Immature natural killer cell (primary cell): Measurements from ENCODE around the gene ALK. TPM values are rescaled to one million over a fixed set of nuclear protein-coding genes. Genes with fewer than 3 reads are reported as not detected.
"Not testable (repeated sequence)": the region's sequence is repeated elsewhere in the genome, so short reads cannot be mapped to it uniquely, and the experiment has no call there.

ENCODE experiments used
- DNase-seq, 3 donors: peaks; one replicate each; pipeline ENCODE4 v3.0.0; 2022; ENCODE audit warnings: mixed read lengths in 1 of 3
- H3K27ac Mint-ChIP-seq, 6 donors: one replicate each; pipeline ENCODE4 v1.8.0; 2020; ENCODE audit warnings: mixed read lengths in 6 of 6, mild to moderate bottlenecking in 5 of 6, inconsistent platforms in 4 of 6, moderate library complexity in 3 of 6
- H3K27me3 Mint-ChIP-seq, 3 donors: one replicate each; pipeline ENCODE4 v1.8.0; 2020 to 2021; ENCODE audit warnings: low read depth in 3 of 3, mild to moderate bottlenecking in 3 of 3, mixed read lengths in 3 of 3, moderate library complexity in 3 of 3, inconsistent platforms in 1 of 3
- H3K36me3 Mint-ChIP-seq, 3 donors: one replicate each; pipeline ENCODE4 v1.8.0; 2020; ENCODE audit warnings: mixed read lengths in 3 of 3, inconsistent platforms in 2 of 3, mild to moderate bottlenecking in 2 of 3
- H3K4me1 Mint-ChIP-seq, 2 donors: one replicate each; pipeline ENCODE4 v1.8.0; 2020; ENCODE audit warnings: inconsistent platforms in 2 of 2, mild to moderate bottlenecking in 2 of 2, mixed read lengths in 2 of 2, moderate library complexity in 1 of 2
- H3K4me3 Mint-ChIP-seq, 5 donors: one replicate each; pipeline ENCODE4 v1.8.0; 2020; ENCODE audit warnings: mild to moderate bottlenecking in 5 of 5, mixed read lengths in 5 of 5, inconsistent platforms in 3 of 5, moderate library complexity in 3 of 5
- H3K9me3 Mint-ChIP-seq, 6 donors: one replicate each; pipeline ENCODE4 v1.8.0; 2020; ENCODE audit warnings: mild to moderate bottlenecking in 6 of 6, mixed read lengths in 6 of 6, inconsistent platforms in 4 of 6, moderate library complexity in 3 of 6
- polyA plus RNA-seq, 3 donors: library from polyadenylated mRNA; unstranded; fragments of 300-500 nt; fragmentation: Illumina TruSeq; gene quantifications; one replicate each; pipeline ENCODE4 v1.2.3, GENCODE V29; 2021

The ALK gene
- polyA plus RNA-seq, 3 donors from 2014 or later: not detected

DNA sequence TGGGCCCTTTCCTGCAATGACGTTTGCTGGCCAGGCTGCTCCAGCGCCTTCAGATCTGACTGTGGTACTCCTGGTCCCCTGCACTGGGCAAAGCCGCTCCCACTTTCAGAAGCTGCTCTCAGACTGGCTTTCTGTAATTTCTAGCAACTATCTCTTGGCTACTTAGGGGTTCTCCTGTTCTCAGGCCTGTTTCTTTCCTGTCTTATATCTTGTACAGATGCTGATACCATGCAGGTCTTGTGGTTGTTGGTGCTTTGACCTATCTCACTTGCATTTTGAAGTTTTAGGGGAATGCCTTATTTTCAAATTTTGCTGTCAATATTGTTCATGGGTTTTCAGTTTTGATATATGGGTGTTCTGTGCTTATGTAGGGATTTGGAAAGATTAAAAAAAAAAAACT lies 660.4 kb downstream of the ALK start:
- no peak for DNase-seq

DNA sequence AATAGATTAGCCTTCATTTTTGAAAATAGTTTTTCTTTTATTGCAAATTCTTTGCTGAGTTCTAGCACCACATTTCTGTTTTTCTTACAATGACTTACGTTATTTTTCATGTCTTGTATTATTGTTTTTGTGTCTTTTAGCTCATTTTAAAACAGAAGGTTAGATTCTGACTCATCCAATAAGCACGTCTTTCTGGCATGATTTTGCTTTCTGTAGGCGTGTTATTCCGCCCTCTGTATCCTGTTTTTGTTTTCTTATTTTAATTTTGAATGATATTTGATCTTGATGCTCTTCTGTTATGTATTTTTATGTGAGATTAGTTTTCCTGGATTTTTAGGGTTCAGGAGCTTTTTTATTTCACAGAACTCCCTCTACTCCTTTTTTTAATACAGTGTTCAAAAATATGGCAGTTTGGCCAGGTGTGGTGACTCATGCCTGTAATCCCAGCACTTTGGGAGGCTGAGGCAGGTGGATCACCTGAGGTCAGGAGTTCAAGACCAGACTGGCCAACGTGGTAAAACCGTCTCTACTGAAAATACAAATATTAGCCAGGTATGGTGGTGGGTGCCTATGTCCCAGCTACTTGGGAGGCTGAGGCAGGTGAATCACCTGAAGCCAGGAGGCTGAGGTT lies 661.1 kb downstream of the ALK start:
- no peak for DNase-seq
- Mint-ChIP-seq H3K27me3 (peaks cover 7 to 10% (median 10%) of the 10 kb centered on the region in 3 donors), H3K36me3 (no peaks in the 10 kb centered on the region), H3K9me3 (no peaks in the 10 kb centered on the region), H3K4me1 (no peaks in the 10 kb centered on the region), H3K4me3 (no peak overlapping the region), H3K27ac (no peak overlapping the region)

More for the DNA sequence above, 660.4 kb downstream of the ALK start:
- Mint-ChIP-seq H3K4me3 (no peak overlapping the region), H3K9me3 (no peaks in the 10 kb centered on the region), H3K27ac (no peak overlapping the region), H3K4me1 (no peaks in the 10 kb centered on the region), H3K27me3 (peaks cover 7 to 10% (median 10%) of the 10 kb centered on the region in 3 donors), H3K36me3 (no peaks in the 10 kb centered on the region)

DNA sequence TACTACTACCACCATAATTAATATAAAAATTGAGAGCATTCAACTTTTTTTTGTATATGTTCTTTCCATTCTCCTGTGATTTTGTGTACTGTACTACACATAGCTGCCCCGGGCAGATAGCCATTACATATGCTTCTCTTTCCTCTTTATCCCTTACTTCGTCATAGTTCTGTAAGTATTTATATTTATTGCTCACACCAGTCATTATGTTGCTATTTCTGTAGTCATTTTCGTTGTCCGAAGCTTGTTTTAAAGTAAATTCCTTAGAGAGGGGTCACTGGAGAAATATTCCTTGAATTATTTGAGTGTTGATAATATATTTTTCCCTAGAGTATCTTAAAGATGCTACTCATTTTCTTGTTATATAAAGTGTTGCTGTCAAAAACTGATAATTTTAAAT lies 662.2 kb downstream of the ALK start:
- Mint-ChIP-seq H3K27ac (no peak overlapping the region), H3K4me1 (no peaks in the 10 kb centered on the region), H3K36me3 (no peaks in the 10 kb centered on the region), H3K9me3 (no peaks in the 10 kb centered on the region), H3K27me3 (peaks cover 7 to 10% (median 8%) of the 10 kb centered on the region in 3 donors), H3K4me3 (no peak overlapping the region)
- no peak for DNase-seq

DNA sequence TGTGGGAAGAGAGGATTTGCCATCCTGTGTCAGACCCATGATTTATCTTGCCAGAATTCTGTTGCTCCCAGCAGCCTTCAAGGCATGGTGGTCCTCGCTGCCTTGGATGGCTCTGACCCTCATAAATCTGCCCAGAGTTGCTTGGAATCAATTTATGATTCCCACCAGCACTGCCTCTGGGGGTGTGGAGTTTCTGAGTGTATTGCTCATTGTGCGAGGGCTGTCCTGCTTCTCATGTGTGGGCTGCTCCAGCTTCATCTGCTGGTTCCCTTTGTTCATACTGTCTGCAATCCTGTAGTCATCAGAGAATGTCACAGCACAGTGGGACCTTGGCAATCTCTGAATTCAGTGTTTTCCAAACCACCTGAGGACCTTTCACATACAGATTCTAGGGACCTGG lies 666.4 kb downstream of the ALK start:
- Mint-ChIP-seq H3K27me3 (peaks cover 1 to 9% (median 4%) of the 10 kb centered on the region in 3 donors), H3K4me1 (no peaks in the 10 kb centered on the region), H3K9me3 (peaks cover 0 to 2% (median 0%) of the 10 kb centered on the region in 6 donors), H3K4me3 (no peak overlapping the region), H3K36me3 (no peaks in the 10 kb centered on the region), H3K27ac (no peak overlapping the region)
- no peak for DNase-seq

DNA sequence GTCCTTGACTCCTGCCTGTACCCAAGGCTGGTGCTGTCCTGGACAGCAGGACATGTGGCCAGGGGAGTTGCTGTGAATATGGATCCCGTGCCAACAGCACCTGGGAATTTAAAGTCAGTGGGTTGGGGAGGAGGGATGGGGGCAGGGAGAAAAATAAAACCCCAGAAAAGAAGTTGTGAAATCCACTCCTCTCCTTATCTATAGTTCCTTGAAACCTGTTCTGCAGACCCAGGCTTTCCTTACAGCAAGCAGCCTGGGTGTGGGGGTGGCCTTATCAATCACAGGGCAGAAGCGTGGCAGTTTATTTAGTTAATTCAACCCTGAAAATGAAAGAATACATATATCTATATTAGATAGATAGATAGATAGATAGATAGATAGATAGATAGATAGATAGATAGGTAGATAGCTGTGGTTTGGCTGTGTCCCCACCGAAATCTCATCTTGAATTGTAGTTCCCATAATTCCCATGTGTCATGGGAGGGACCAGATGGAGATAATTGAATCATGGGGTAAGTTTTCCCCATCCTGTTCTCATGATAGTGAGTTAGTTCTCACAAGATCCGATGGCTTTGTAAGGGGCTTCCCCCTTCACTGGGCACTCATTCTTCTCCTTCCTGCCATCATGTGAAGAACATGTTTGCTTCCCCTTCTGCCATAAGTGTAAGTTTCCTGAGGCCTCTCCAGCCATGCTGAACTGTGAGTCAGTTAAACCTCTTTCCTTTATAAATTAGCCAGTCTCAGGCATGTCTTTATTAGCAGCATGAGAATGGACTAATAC lies 667.7 kb downstream of the ALK start:
- DNase-seq, H3K36me3 Mint-ChIP-seq, H3K27me3 Mint-ChIP-seq, H3K4me1 Mint-ChIP-seq, H3K4me3 Mint-ChIP-seq, H3K27ac Mint-ChIP-seq, H3K9me3 Mint-ChIP-seq: not testable (repeated sequence)

- Mint-ChIP-seq H3K36me3 (no peaks in the 10 kb centered on the region), H3K27ac (no peak overlapping the region), H3K4me1 (no peaks in the 10 kb centered on the region), H3K27me3 (peaks cover 3 to 6% (median 6%) of the 10 kb centered on the region in 3 donors), H3K4me3 (no peak overlapping the region), H3K9me3 (peaks cover 0 to 2% (median 0%) of the 10 kb centered on the region in 6 donors)
- DNase-seq: no peak
Measured at GRCh38 chr2:29253026-29253425, 668.4 kb downstream of the ALK start.

GRCh38 chr2:29251406-29251805 lies 670.0 kb downstream of the ALK start:
- Mint-ChIP-seq H3K36me3 (no peaks in the 10 kb centered on the region), H3K4me3 (no peak overlapping the region), H3K27ac (no peak overlapping the region), H3K4me1 (no peaks in the 10 kb centered on the region), H3K27me3 (peaks cover 1 to 6% (median 6%) of the 10 kb centered on the region in 3 donors), H3K9me3 (peaks cover 0 to 2% (median 0%) of the 10 kb centered on the region in 6 donors)
- no peak for DNase-seq

DNA sequence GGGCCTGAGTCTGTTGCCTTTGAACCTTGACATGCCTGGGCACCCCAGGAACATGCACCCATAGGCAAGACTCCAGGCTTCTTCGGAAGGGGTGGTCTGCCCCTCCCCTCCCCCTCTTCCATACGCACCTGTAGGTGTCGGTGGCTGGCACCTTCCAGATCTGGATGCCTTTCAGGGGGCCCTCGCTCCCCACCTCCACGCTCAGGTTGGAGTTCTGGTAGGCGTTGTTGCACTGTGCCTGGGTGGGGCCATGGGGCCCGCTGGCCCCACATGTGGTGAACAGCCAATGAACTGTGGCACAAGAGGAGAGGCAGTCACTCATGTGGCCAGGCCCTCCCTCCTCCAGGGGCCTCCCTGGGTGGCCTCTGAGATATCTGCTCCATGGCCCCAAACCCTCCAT lies 670.4 kb downstream of the ALK start:
- DNase-seq: no peak
- Mint-ChIP-seq H3K4me1 (no peaks in the 10 kb centered on the region), H3K9me3 (peaks cover 0 to 2% (median 0%) of the 10 kb centered on the region in 6 donors), H3K36me3 (no peaks in the 10 kb centered on the region), H3K27ac (no peak overlapping the region), H3K27me3 (peaks cover 1 to 6% (median 6%) of the 10 kb centered on the region in 3 donors), H3K4me3 (no peak overlapping the region)

DNA sequence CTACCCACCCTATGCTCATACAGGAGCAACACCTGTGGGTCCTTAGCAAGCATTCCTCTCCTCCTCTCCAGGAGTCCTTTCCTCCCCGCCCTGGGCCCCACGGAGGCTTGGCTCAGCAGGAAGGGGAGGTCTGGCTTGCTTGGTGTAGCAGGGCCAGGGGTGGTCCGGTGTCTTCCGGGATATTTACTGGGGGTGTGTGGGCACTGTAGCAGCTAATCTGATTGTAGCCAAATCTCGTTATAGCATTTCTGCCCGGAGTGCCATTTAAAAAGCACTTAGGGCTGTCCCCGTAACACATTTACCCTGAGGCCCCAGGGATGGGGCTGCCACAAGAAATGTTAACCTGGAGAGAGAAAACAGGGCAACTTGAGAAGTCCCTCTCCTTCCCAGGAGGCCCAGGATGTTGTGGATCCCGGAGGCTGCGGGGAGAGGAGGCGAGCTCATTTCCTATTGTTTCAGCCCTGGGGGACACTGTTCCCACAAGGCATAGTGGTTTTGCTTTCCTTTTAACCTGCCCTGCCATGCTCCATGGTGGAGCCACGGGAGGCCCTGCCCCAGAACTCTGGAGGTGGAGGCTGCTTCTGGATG lies 671.6 kb downstream of the ALK start:
- Mint-ChIP-seq H3K4me3 (no peak overlapping the region), H3K27me3 (peaks cover 1 to 6% (median 6%) of the 10 kb centered on the region in 3 donors), H3K27ac (no peak overlapping the region), H3K4me1 (no peaks in the 10 kb centered on the region), H3K9me3 (peaks cover 0 to 2% (median 0%) of the 10 kb centered on the region in 6 donors), H3K36me3 (no peaks in the 10 kb centered on the region)
- no peak for DNase-seq

DNA sequence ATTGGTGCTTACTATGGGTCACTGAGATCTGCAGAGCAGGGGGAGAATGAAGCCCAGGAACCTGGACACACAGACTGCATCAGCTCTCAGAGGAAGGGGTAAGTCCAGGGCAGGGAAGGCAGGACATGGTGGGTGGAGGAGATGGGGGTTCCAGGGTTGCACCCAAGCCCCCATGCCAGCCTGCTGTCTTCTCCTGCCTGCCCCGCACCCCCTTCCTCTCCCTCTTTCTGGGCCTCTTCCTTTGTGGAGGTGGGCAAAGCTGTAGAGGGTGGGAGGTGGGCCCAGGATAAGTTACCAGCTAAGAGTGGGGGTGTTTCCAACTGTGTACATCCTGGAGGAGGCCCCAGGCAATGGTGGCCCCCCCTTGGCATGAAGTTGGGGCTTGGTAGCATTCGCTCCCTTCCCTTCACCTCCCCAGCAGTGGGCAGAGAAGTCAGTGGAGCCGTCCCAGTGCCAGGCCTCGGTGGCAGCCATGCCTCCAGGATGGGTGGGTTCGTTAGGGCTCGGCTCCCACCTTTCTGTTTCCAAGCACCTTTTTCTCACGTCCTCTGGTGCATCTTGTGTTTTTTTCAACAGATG lies 674.0 kb downstream of the ALK start:
- H3K27ac Mint-ChIP-seq: no peak overlapping the region
- no peak overlapping the region for H3K4me3 Mint-ChIP-seq
- H3K9me3 Mint-ChIP-seq: no peaks in the 10 kb centered on the region
- peaks cover 1 to 6% (median 2%) of the 10 kb centered on the region in 3 donors for H3K27me3 Mint-ChIP-seq
- H3K4me1 Mint-ChIP-seq: no peaks in the 10 kb centered on the region
- DNase-seq: no peak
- no peaks in the 10 kb centered on the region for H3K36me3 Mint-ChIP-seq

- no peak for DNase-seq
- H3K4me1 Mint-ChIP-seq: no peaks in the 10 kb centered on the region
- H3K4me3 Mint-ChIP-seq: no peak overlapping the region
- no peak overlapping the region for H3K27ac Mint-ChIP-seq
- no peaks in the 10 kb centered on the region for H3K36me3 Mint-ChIP-seq
- no peaks in the 10 kb centered on the region for H3K9me3 Mint-ChIP-seq
- H3K27me3 Mint-ChIP-seq: peaks cover 1 to 2% (median 2%) of the 10 kb centered on the region in 3 donors
Measured at GRCh38 chr2:29246383-29247300, 674.7 kb downstream of the ALK start.

GRCh38 chr2:29245742-29246382 lies 675.5 kb downstream of the ALK start:
- DNase-seq: no peak
- H3K4me1 Mint-ChIP-seq: no peaks in the 10 kb centered on the region

More at GRCh38 chr2:29245742-29246382, 675.5 kb downstream of the ALK start:
- H3K27ac Mint-ChIP-seq: no peak overlapping the region
- H3K27me3 Mint-ChIP-seq: peaks cover 1 to 2% (median 2%) of the 10 kb centered on the region in 3 donors
- H3K4me3 Mint-ChIP-seq: no peak overlapping the region
- no peaks in the 10 kb centered on the region for H3K36me3 Mint-ChIP-seq
- H3K9me3 Mint-ChIP-seq: no peaks in the 10 kb centered on the region
